Fibroblast of skin of right quadriceps (primary cell): ENCODE results near the gene TMEM81.

Experiments
- DNase-seq: peaks from one replicate; pipeline ENCODE4 v3.0.0-alpha.2; 2013

TMEM81 gene

GRCh38 chr1:205057808-205058575 lies 26.3 kb downstream of the TMEM81 start:
- no peak for DNase-seq

GRCh38 chr1:205056956-205057568 lies 27.2 kb downstream of the TMEM81 start:
- no peak for DNase-seq

- DNase-seq = no peak
These were observed 28.1 kb downstream of the TMEM81 start for GRCh38 chr1:205056188-205056611.

GRCh38 chr1:205054013-205054412 lies 30.2 kb downstream of the TMEM81 start:
- no peak for DNase-seq

GRCh38 chr1:205053296-205053695 lies 31.0 kb downstream of the TMEM81 start:
- no peak for DNase-seq

- DNase-seq = no peak
These were observed 31.6 kb downstream of the TMEM81 start for GRCh38 chr1:205052690-205053089.

- no peak for DNase-seq
These were observed 34.8 kb downstream of the TMEM81 start for GRCh38 chr1:205049479-205049878.

GRCh38 chr1:205048382-205048781 lies 35.9 kb downstream of the TMEM81 start:
- no peak for DNase-seq

- no peak for DNase-seq
These were observed 36.5 kb downstream of the TMEM81 start for GRCh38 chr1:205047764-205048231.

- no peak for DNase-seq
These were observed 37.4 kb downstream of the TMEM81 start for GRCh38 chr1:205046870-205047269.

GRCh38 chr1:205045146-205045545 lies 39.1 kb downstream of the TMEM81 start:
- DNase-seq = no peak

GRCh38 chr1:205044741-205045140 lies 39.5 kb downstream of the TMEM81 start:
- no peak for DNase-seq

- no peak for DNase-seq
These were observed 40.4 kb downstream of the TMEM81 start for GRCh38 chr1:205043866-205044265.

GRCh38 chr1:205042911-205043806 lies 41.1 kb downstream of the TMEM81 start, which contains the start of gene CNTN2:
Gene CNTN2 (plus strand): TSS chr1:205043212. CDS start chr1:205053186, 9,974 bp downstream.
- no peak for DNase-seq

GRCh38 chr1:205041998-205042910 lies 42.0 kb downstream of the TMEM81 start:
- DNase-seq = no peak

GRCh38 chr1:205041001-205041715 lies 43.1 kb downstream of the TMEM81 start:
- DNase-seq = no peak

- DNase-seq = no peak
These were observed 46.0 kb downstream of the TMEM81 start for GRCh38 chr1:205038132-205038786.

GRCh38 chr1:205037539-205037938 lies 46.7 kb downstream of the TMEM81 start:
- DNase-seq = no peak
